ENCODE data around the gene ARHGAP26.

ARHGAP26 gene

GRCh38 chr5:143166090-143166489 lies 395.9 kb downstream of the ARHGAP26 start:
- H3K79me2 ChIP-seq (ENCODE audit: insufficient read depth, low read depth): 0 out of 2 replicates have a peak, but pooled peaks cover 9% of the 10 kb centered on the region
- peak overlapping the region; percentile 76 for H3K4me2 ChIP-seq
- no peak overlapping the region for H3K4me3 ChIP-seq (IDR thresholded peaks at IDR 0.05; ENCODE audit: insufficient read depth, low read depth, low read length)
- peaks cover 98% of the 10 kb centered on the region for H3K4me1 ChIP-seq (ENCODE audit: low read depth, poor library complexity, severe bottlenecking)
- H3K27ac ChIP-seq: peak overlapping the region; percentile 80
- TF ChIP-seq, protein P1, sequence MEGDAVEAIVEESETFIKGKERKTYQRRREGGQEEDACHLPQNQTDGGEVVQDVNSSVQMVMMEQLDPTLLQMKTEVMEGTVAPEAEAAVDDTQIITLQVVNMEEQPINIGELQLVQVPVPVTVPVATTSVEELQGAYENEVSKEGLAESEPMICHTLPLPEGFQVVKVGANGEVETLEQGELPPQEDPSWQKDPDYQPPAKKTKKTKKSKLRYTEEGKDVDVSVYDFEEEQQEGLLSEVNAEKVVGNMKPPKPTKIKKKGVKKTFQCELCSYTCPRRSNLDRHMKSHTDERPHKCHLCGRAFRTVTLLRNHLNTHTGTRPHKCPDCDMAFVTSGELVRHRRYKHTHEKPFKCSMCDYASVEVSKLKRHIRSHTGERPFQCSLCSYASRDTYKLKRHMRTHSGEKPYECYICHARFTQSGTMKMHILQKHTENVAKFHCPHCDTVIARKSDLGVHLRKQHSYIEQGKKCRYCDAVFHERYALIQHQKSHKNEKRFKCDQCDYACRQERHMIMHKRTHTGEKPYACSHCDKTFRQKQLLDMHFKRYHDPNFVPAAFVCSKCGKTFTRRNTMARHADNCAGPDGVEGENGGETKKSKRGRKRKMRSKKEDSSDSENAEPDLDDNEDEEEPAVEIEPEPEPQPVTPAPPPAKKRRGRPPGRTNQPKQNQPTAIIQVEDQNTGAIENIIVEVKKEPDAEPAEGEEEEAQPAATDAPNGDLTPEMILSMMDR (conservative IDR thresholded peaks at IDR 0.05; ENCODE audit: low read depth, low read length): no peak
- peak overlapping the region; percentile 28; the same call in 1 of the 2 replicates for H3K9ac ChIP-seq
- no peaks in the 10 kb centered on the region for H4K20me1 ChIP-seq (ENCODE audit: insufficient read depth)
- no peaks in the 10 kb centered on the region for H3K27me3 ChIP-seq (ENCODE audit: insufficient read depth, low read depth)
- H2AFZ ChIP-seq (ENCODE audit: low read depth): no peak overlapping the region
- no peaks in the 10 kb centered on the region for H3K36me3 ChIP-seq (ENCODE audit: insufficient read depth)

GRCh38 chr5:143166661-143167420 lies 396.7 kb downstream of the ARHGAP26 start:
- peak overlapping the region; percentile 28; the same call in 1 of the 2 replicates for H3K9ac ChIP-seq

GRCh38 chr5:143168171-143168741 lies 398.1 kb downstream of the ARHGAP26 start:
- H3K36me3 ChIP-seq (ENCODE audit: insufficient read depth): no peaks in the 10 kb centered on the region
- peak overlapping the region; percentile 80 for H3K27ac ChIP-seq
- H4K20me1 ChIP-seq (ENCODE audit: insufficient read depth): no peaks in the 10 kb centered on the region
- no peaks in the 10 kb centered on the region for H3K27me3 ChIP-seq (ENCODE audit: insufficient read depth, low read depth)
- H2AFZ ChIP-seq (ENCODE audit: low read depth): no peak overlapping the region
- 0 out of 2 replicates have a peak, but pooled peaks cover 1% of the 10 kb centered on the region for H3K79me2 ChIP-seq (ENCODE audit: insufficient read depth, low read depth)
- TF ChIP-seq, protein P1 (conservative IDR thresholded peaks at IDR 0.05; ENCODE audit: low read depth, low read length): no peak
- H3K9ac ChIP-seq: peak overlapping the region; percentile 28
- peak overlapping the region; percentile 89 for H3K4me2 ChIP-seq
- H3K4me1 ChIP-seq (ENCODE audit: low read depth, poor library complexity, severe bottlenecking): peaks cover 98% of the 10 kb centered on the region
- no peak overlapping the region for H3K4me3 ChIP-seq (IDR thresholded peaks at IDR 0.05; ENCODE audit: insufficient read depth, low read depth, low read length)

More at GRCh38 chr5:143166661-143167420, 396.7 kb downstream of the ARHGAP26 start:
- peak overlapping the region; percentile 76 for H3K4me2 ChIP-seq
- TF ChIP-seq, protein P1 (conservative IDR thresholded peaks at IDR 0.05; ENCODE audit: low read depth, low read length): no peak
- H3K27ac ChIP-seq: peak overlapping the region; percentile 80
- peaks cover 98% of the 10 kb centered on the region for H3K4me1 ChIP-seq (ENCODE audit: low read depth, poor library complexity, severe bottlenecking)
- H3K27me3 ChIP-seq (ENCODE audit: insufficient read depth, low read depth): no peaks in the 10 kb centered on the region
- no peaks in the 10 kb centered on the region for H3K36me3 ChIP-seq (ENCODE audit: insufficient read depth)
- 0 out of 2 replicates have a peak, but pooled peaks cover 9% of the 10 kb centered on the region for H3K79me2 ChIP-seq (ENCODE audit: insufficient read depth, low read depth)
- no peak overlapping the region for H3K4me3 ChIP-seq (IDR thresholded peaks at IDR 0.05; ENCODE audit: insufficient read depth, low read depth, low read length)
- H4K20me1 ChIP-seq (ENCODE audit: insufficient read depth): no peaks in the 10 kb centered on the region
- no peak overlapping the region for H2AFZ ChIP-seq (ENCODE audit: low read depth)

- 0 out of 2 replicates have a peak, but pooled peaks cover 3% of the 10 kb centered on the region for H3K79me2 ChIP-seq (ENCODE audit: insufficient read depth, low read depth)
- no peak overlapping the region for H3K4me3 ChIP-seq (IDR thresholded peaks at IDR 0.05; ENCODE audit: insufficient read depth, low read depth, low read length)
- no peaks in the 10 kb centered on the region for H3K36me3 ChIP-seq (ENCODE audit: insufficient read depth)
- peak overlapping the region; percentile 28 for H3K9ac ChIP-seq
- TF ChIP-seq, protein P1 (conservative IDR thresholded peaks at IDR 0.05; ENCODE audit: low read depth, low read length): no peak
- no peaks in the 10 kb centered on the region for H4K20me1 ChIP-seq (ENCODE audit: insufficient read depth)
- H3K4me1 ChIP-seq (ENCODE audit: low read depth, poor library complexity, severe bottlenecking): peaks cover 98% of the 10 kb centered on the region
- peak overlapping the region; percentile 16; the same call in 1 of the 2 replicates for H2AFZ ChIP-seq (ENCODE audit: low read depth)
- H3K4me2 ChIP-seq: peak overlapping the region; percentile 89
- peak overlapping the region; percentile 80 for H3K27ac ChIP-seq
- no peaks in the 10 kb centered on the region for H3K27me3 ChIP-seq (ENCODE audit: insufficient read depth, low read depth)
Observed at GRCh38 chr5:143168921-143169810, 399.0 kb downstream of the ARHGAP26 start.
